GM12801 (cell line): Measurements from ENCODE around the gene LCLAT1.

Source experiments
- CTCF ChIP-seq: IDR thresholded peaks from one replicate; pipeline ENCODE4 v1.5.1; 2011; ENCODE audit warnings: control low read depth; ENCODE audit not compliant: insufficient read length; ENCODE audit errors: extremely low read depth

The LCLAT1 gene

GRCh38 chr2:30448866-30449265 lies 1.8 kb downstream of the LCLAT1 start:
- TF ChIP-seq CTCF: no peak

GRCh38 chr2:30450025-30450424 lies 3.0 kb downstream of the LCLAT1 start:
- no peak for TF ChIP-seq CTCF

DNA sequence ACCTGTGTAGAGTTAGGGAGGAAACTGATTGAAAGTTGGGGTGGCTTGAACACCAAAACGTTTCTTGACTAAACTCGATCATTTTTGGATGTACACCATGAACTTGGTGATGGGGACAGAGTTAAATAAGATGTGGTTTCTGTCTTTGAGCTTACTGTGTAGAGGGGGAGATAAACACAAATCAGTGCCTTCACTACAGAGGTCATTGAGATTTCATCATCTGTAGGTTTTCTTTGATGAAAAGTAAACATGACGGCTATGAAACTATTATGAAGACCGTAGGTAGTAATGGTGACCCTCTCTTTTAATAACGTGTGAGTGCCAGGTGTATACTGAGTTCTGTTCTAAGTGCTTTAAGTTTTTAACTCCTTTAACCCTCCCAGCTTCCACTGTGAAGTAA lies 6.5 kb downstream of the LCLAT1 start:
- TF ChIP-seq CTCF: no peak

DNA sequence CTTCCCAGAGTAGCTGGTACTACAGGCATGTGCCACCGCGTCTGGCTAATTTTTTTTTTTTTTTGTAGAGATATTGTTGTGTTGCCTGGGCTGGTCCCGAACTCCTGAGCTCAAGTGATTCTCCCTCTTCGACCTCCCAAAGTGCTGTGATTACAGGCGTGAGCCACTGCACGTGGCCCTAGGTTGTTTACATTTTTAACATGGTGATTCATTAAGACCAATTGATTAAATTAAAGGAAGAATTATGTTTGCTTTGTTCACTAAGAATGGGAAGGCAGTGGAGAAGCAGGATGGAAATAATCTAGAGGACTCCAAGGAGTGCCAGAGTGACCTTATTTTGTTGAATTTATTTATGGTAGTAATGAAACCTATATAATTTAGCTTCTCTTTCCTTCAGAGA lies 7.5 kb downstream of the LCLAT1 start:
- no peak for TF ChIP-seq CTCF

GRCh38 chr2:30455114-30455738 lies 8.2 kb downstream of the LCLAT1 start:
- TF ChIP-seq CTCF: no peak

GRCh38 chr2:30456106-30456505 lies 9.1 kb downstream of the LCLAT1 start:
- TF ChIP-seq CTCF: no peak

- no peak for TF ChIP-seq CTCF
Observed at GRCh38 chr2:30456579-30456978, 9.5 kb downstream of the LCLAT1 start.
